A673 (cell line): ENCODE results near the gene KLRD1.

Experiments
- EZH2 ChIP-seq: fragments of 200-600 bp; sonication (generic); IDR thresholded peaks from 2 replicates; pipeline ENCODE4 v1.6.1; 2017; ENCODE audit warnings: borderline replicate concordance, low read depth, mild to moderate bottlenecking, mixed read lengths, antibody characterized with exemption, low read length; ENCODE audit not compliant: poor library complexity, severe bottlenecking
- TF ChIP-seq, protein P1 (sequence below): fragments of 300-800, 200-600 bp; sonication (generic); conservative IDR thresholded peaks from 2 replicates; pipeline ENCODE4 v1.5.1; 2017; ENCODE audit warnings: low read depth, mild to moderate bottlenecking, antibody characterized with exemption, low read length, moderate library complexity, mixed read lengths

GRCh38 chr12:10320643-10321042 is 13.0 kb downstream of the KLRD1 start:
- TF ChIP-seq, protein P1, sequence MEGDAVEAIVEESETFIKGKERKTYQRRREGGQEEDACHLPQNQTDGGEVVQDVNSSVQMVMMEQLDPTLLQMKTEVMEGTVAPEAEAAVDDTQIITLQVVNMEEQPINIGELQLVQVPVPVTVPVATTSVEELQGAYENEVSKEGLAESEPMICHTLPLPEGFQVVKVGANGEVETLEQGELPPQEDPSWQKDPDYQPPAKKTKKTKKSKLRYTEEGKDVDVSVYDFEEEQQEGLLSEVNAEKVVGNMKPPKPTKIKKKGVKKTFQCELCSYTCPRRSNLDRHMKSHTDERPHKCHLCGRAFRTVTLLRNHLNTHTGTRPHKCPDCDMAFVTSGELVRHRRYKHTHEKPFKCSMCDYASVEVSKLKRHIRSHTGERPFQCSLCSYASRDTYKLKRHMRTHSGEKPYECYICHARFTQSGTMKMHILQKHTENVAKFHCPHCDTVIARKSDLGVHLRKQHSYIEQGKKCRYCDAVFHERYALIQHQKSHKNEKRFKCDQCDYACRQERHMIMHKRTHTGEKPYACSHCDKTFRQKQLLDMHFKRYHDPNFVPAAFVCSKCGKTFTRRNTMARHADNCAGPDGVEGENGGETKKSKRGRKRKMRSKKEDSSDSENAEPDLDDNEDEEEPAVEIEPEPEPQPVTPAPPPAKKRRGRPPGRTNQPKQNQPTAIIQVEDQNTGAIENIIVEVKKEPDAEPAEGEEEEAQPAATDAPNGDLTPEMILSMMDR = no peak
- no peak for TF ChIP-seq EZH2
